HepG2 (cell line): Measurements from ENCODE around the gene ITPR1. TPM values are rescaled to one million over a fixed set of nuclear protein-coding genes. Genes with fewer than 3 reads are reported as not detected.

Experiments used
- ATAC-seq: fragments of 200-7000 bp; cut with Tn5 transposase; 3 replicates; pipeline ENCODE4 v1.9.1; 2020; ENCODE audit warnings: mild to moderate bottlenecking, moderate library complexity
- BruUV-seq: library from RNA; stranded (reverse); fragments of 400-500 nt; replicated peaks from 2 replicates; lab custom pipeline; 2021; lab: Mats Ljungman, UMichigan
- CTCF ChIA-PET: fragments of 300-600 bp; formaldehyde crosslinking; extraction: SDS; loops from one replicate; lab custom pipeline; 2021; ENCODE audit warnings: low total read pairs, inconsistent platforms, low intra/inter-chr PET ratio; lab: Yijun Ruan, JAX
- POLR2A ChIA-PET: fragments of 350-600 bp; sonication (Branson Sonifier 250); formaldehyde crosslinking; loops from one replicate; lab custom pipeline; 2020; ENCODE audit warnings: antibody characterized with exemption, inconsistent platforms; lab: Yijun Ruan, JAX
- DNase-seq: peaks from one replicate; pipeline ENCODE4 v3.0.0-alpha.2; 2015; ENCODE audit warnings: low spot score
- FAIRE-seq: peaks from 3 replicates; lab custom pipeline; 2011; peaks lifted over from hg19 to GRCh38; lab: Jason Lieb, UNC
- H2AFZ ChIP-seq: one replicate; pipeline ENCODE4 v1.6.1; 2011; ENCODE audit warnings: low read length, inconsistent platforms
- H3K27ac ChIP-seq: fragments of 300-600 bp; 3 replicates; pipeline ENCODE4 v1.8.0; 2011; ENCODE audit warnings: mixed run types, mild to moderate bottlenecking, mixed read lengths, low read length, inconsistent platforms; ENCODE audit not compliant: insufficient read depth; ENCODE audit errors: extremely low read length
- H3K27me3 ChIP-seq, 2 experiments: fragments of 200-600 bp in 1 of 2; 2 replicates in 1 of 2; 3 replicates in 1 of 2; pipeline versions ENCODE4 v1.6.0 to v1.8.0; 2011; ENCODE audit warnings: low read length in 2 of 2, mild to moderate bottlenecking in 2 of 2, moderate library complexity in 2 of 2, inconsistent platforms in 1 of 2; ENCODE audit not compliant: insufficient read depth in 2 of 2, control insufficient read depth in 1 of 2
- H3K36me3 ChIP-seq, 2 experiments: fragments of 200-600 bp in 1 of 2; replicated peaks in 1 of 2; 2 replicates in 1 of 2; 3 replicates in 1 of 2; pipeline versions ENCODE4 v1.5.1 to v1.8.0; 2011; ENCODE audit warnings: low read length in 2 of 2, inconsistent platforms in 1 of 2; ENCODE audit not compliant: insufficient read depth in 2 of 2, control insufficient read depth in 1 of 2
- H3K4me1 ChIP-seq: 2 replicates; pipeline ENCODE4 v1.5.1; 2012; ENCODE audit warnings: low read length, inconsistent platforms; ENCODE audit not compliant: insufficient read depth
- H3K4me2 ChIP-seq: 2 replicates; pipeline ENCODE4 v1.6.0; 2011; ENCODE audit warnings: low read depth, low read length, inconsistent platforms
- H3K4me3 ChIP-seq, 3 experiments: fragments of 200-600 bp in 1 of 3; sonication (generic), shearing (Covaris generic) in 1 of 3; replicated peaks in 1 of 3; 2 replicates each; pipeline ENCODE4 v1.5.1; 2011 to 2016; ENCODE audit warnings: low read length in 3 of 3, inconsistent platforms in 2 of 3, low read depth in 2 of 3, mild to moderate bottlenecking in 2 of 3, control low read depth in 1 of 3, mixed read lengths in 1 of 3; ENCODE audit not compliant: insufficient read depth in 1 of 3
- H3K79me2 ChIP-seq: one replicate; pipeline ENCODE4 v1.6.1; 2011; ENCODE audit warnings: low read length, inconsistent platforms; ENCODE audit not compliant: insufficient read depth
- H3K9ac ChIP-seq: 2 replicates; pipeline ENCODE4 v1.6.0; 2011; ENCODE audit warnings: mild to moderate bottlenecking, low read depth, low read length, inconsistent platforms; ENCODE audit not compliant: insufficient read depth
- H3K9me3 ChIP-seq: 2 replicates; pipeline ENCODE4 v1.5.1; 2012; ENCODE audit warnings: mild to moderate bottlenecking, low read length
- H4K20me1 ChIP-seq: 2 replicates; pipeline ENCODE4 v1.6.0; 2011; ENCODE audit warnings: inconsistent platforms, mild to moderate bottlenecking, low read length, moderate library complexity; ENCODE audit not compliant: insufficient read depth
- EEA1 ChIP-seq: sonication (generic); formaldehyde crosslinking; IDR thresholded peaks from 2 replicates; pipeline ENCODE4 v1.5.1; 2020; ENCODE audit warnings: mild to moderate bottlenecking, missing genetic modification reagents, borderline replicate concordance
- GTF2F1 ChIP-seq: fragments of 150-350 bp; IDR thresholded peaks from 2 replicates; pipeline ENCODE4 v1.6.1; 2014; ENCODE audit warnings: low read length
- LCORL ChIP-seq, 2 experiments: fragments of 450-650 bp in 1 of 2; sonication (generic) in 1 of 2; formaldehyde crosslinking in 1 of 2; IDR thresholded peaks; 2 replicates each; pipeline versions ENCODE4 v1.5.0 to v1.6.1; 2017 to 2020; ENCODE audit warnings: antibody characterized with exemption in 1 of 2, missing genetic modification reagents in 1 of 2
- PHB2 ChIP-seq: fragments of 450-650 bp; IDR thresholded peaks from 2 replicates; pipeline ENCODE4 v1.6.1; 2018; ENCODE audit not compliant: partially characterized antibody
- POLR2A ChIP-seq, 2 experiments: IDR thresholded peaks; 2 replicates each; pipeline ENCODE4 v1.6.1; 2011; ENCODE audit warnings: low read depth in 2 of 2, low read length in 2 of 2, mild to moderate bottlenecking in 1 of 2, moderate library complexity in 1 of 2; ENCODE audit not compliant: insufficient read depth in 1 of 2
- SIN3B ChIP-seq: fragments of 150-350 bp; IDR thresholded peaks from 2 replicates; pipeline ENCODE4 v1.6.1; 2014; ENCODE audit warnings: low read length
- ZNF572 ChIP-seq: sonication (generic); formaldehyde crosslinking; IDR thresholded peaks from 2 replicates; pipeline ENCODE4 v1.5.1; 2020; ENCODE audit warnings: mild to moderate bottlenecking, missing genetic modification reagents
- ZNF746 ChIP-seq: sonication (generic); formaldehyde crosslinking; IDR thresholded peaks from 2 replicates; pipeline ENCODE4 v1.8.0; 2022; ENCODE audit warnings: mild to moderate bottlenecking, missing genetic modification reagents
- WGBS: methylation state at CpG from one replicate; pipeline ENCODE4 v1.1.6; 2017; ENCODE audit warnings: low lambda C conversion rate; 5-methylcytosine and 5-hydroxymethylcytosine counted together
- in situ Hi-C: cut with HindIII; loops from 2 replicates; pipeline ENCODE4 v1.10.0; 2017; ENCODE audit warnings: low pct_unique_long_range_greater_than_20kb; ENCODE audit not compliant: extremely low pct_ligation_motif_present
- intact Hi-C: fragments of 100-400 bp; cut with micrococcal nuclease; formaldehyde crosslinking; loops from one replicate; pipeline ENCODE4 v1.10.0; 2022; ENCODE audit not compliant: unreplicated experiment
- polyA plus RNA-seq, 8 experiments: library from polyadenylated mRNA; depleted of rRNA in 3 of 8; stranded (reverse) in 7 of 8; unstranded in 1 of 8; fragments of >200 nt; fragmentation: Illumina TruSeq in 4 of 8; extraction: Trizol in 4 of 8; gene quantifications; 2 replicates each; pipeline versions ENCODE4 v1.2.1 to v1.2.3, GENCODE V29; 2011 to 2016; ENCODE audit warnings: low read depth in 4 of 8, missing spikeins in 1 of 8, mixed read lengths in 1 of 8; ENCODE audit not compliant: insufficient read depth in 1 of 8
- total RNA-seq, 5 experiments: library from RNA; depleted of rRNA; stranded (reverse); fragments of >200 nt; fragmentation: Illumina TruSeq; extraction: Trizol; gene quantifications; 2 replicates each; pipeline ENCODE4 v1.2.3, GENCODE V29; 2016; ENCODE audit warnings: low read depth in 1 of 5
- TF ChIP-seq, protein P1 (sequence below): sonication (generic); formaldehyde crosslinking; IDR thresholded peaks from 2 replicates; pipeline ENCODE4 v1.4.0; 2020; ENCODE audit warnings: missing genetic modification reagents, borderline replicate concordance
- TF ChIP-seq, protein P2 (sequence below): sonication (generic); formaldehyde crosslinking; IDR thresholded peaks from 2 replicates; pipeline ENCODE4 v1.8.0; 2022; ENCODE audit warnings: mild to moderate bottlenecking, missing genetic modification reagents, moderate library complexity

ITPR1 gene
- total and polyA plus RNA-seq, 2 of the 13 experiments (the other 11 are each of a cell fraction or from before 2014, with no cell fraction given), result 10.0 to 11.4 TPM

DNA sequence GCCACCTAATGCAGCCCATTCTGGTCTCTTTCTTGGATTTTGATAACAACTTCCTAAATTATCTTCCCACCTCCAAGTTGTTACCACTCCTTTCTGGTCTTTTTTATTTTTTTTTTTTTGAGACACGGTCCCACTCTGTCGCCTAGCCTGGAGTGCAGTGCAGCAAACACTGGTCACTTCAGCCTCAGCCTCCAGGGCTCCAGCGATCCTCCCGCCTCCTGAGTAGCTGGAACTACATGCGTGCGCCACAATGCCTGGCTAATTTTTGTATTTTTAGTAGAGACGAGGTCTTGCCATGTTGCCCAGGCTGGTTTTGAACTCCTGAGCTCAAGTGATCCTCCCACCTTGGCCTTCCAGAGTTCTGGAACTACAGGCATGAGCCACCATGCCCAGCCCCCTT lies 393.3 kb downstream of the ITPR1 start:
- Histone ChIP-seq H3K27me3 (no peaks in the 10 kb centered on the region), H3K4me1 (peaks cover 11% of the 10 kb centered on the region; the same call in 1 of the 2 replicates), H3K9ac (no peak overlapping the region), H3K4me3 (no peak overlapping the region), H3K27ac (no peak overlapping the region), H2AFZ (no peak overlapping the region), H4K20me1 (no peaks in the 10 kb centered on the region), H3K36me3 (no peaks in the 10 kb centered on the region), H3K79me2 (no peaks in the 10 kb centered on the region), H3K4me2 (no peak overlapping the region), H3K9me3 (no peaks in the 10 kb centered on the region)
- no peak for FAIRE-seq
- no peak for TF ChIP-seq POLR2A (IDR thresholded peaks at IDR 0.05; ENCODE audit: insufficient read depth in 1 of 2, low read depth in 2 of 2, low read length in 2 of 2)
- 73% methylated on average over 7 of the region's 7 CpGs for WGBS
- no peak for DNase-seq
- POLR2A ChIA-PET, result no interaction called here
- no TSS peak for BruUV-seq
- CTCF ChIA-PET, result no interaction called here
- intact Hi-C loops, result no loop called here
- no peak for ATAC-seq
- in situ Hi-C loops, result no loop called here

DNA sequence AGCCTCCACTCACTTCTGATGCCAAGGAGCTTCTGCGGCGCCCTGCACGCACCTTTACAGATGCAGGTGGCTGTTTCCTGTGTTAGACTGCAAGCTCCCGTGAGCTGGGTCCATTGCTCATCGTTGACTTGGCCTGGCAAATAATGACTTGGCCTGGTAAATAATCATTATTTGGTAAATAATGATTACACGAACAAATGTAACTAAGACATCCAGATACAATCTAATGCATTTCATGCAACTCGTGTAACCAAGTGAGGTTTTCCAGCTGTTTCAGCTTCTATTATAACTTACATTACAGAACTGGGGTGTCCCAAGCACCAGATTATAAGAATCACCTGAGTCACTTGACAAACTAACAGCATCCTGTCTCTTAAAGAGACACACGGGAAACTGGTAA lies 394.0 kb downstream of the ITPR1 start:
- Histone ChIP-seq H3K9me3 (no peaks in the 10 kb centered on the region), H3K4me2 (no peak overlapping the region), H3K4me3 (no peak overlapping the region), H3K4me1 (peaks cover 11% of the 10 kb centered on the region; the same call in 1 of the 2 replicates), H4K20me1 (no peaks in the 10 kb centered on the region), H3K27me3 (no peaks in the 10 kb centered on the region), H3K79me2 (no peaks in the 10 kb centered on the region), H3K27ac (no peak overlapping the region), H3K36me3 (no peaks in the 10 kb centered on the region), H2AFZ (no peak overlapping the region), H3K9ac (no peak overlapping the region)
- WGBS, result 30% methylated on average over 8 of the region's 8 CpGs
- no peak for ATAC-seq
- no TSS peak for BruUV-seq
- in situ Hi-C loops, result no loop called here
- POLR2A ChIA-PET, result no interaction called here
- CTCF ChIA-PET, result no interaction called here
- no peak for DNase-seq
- intact Hi-C loops, result no loop called here
- no peak for FAIRE-seq
- TF ChIP-seq, protein P1, sequence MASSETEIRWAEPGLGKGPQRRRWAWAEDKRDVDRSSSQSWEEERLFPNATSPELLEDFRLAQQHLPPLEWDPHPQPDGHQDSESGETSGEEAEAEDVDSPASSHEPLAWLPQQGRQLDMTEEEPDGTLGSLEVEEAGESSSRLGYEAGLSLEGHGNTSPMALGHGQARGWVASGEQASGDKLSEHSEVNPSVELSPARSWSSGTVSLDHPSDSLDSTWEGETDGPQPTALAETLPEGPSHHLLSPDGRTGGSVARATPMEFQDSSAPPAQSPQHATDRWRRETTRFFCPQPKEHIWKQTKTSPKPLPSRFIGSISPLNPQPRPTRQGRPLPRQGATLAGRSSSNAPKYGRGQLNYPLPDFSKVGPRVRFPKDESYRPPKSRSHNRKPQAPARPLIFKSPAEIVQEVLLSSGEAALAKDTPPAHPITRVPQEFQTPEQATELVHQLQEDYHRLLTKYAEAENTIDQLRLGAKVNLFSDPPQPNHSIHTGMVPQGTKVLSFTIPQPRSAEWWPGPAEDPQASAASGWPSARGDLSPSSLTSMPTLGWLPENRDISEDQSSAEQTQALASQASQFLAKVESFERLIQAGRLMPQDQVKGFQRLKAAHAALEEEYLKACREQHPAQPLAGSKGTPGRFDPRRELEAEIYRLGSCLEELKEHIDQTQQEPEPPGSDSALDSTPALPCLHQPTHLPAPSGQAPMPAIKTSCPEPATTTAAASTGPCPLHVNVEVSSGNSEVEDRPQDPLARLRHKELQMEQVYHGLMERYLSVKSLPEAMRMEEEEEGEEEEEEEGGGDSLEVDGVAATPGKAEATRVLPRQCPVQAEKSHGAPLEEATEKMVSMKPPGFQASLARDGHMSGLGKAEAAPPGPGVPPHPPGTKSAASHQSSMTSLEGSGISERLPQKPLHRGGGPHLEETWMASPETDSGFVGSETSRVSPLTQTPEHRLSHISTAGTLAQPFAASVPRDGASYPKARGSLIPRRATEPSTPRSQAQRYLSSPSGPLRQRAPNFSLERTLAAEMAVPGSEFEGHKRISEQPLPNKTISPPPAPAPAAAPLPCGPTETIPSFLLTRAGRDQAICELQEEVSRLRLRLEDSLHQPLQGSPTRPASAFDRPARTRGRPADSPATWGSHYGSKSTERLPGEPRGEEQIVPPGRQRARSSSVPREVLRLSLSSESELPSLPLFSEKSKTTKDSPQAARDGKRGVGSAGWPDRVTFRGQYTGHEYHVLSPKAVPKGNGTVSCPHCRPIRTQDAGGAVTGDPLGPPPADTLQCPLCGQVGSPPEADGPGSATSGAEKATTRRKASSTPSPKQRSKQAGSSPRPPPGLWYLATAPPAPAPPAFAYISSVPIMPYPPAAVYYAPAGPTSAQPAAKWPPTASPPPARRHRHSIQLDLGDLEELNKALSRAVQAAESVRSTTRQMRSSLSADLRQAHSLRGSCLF (CRISPR knock-in tag), result no peak
- TF ChIP-seq ZNF572 (CRISPR knock-in tag) (no peak), LCORL (IDR thresholded peaks at IDR 0.05) (no peak), LCORL (CRISPR knock-in tag; IDR thresholded peaks at IDR 0.05) (no peak), PHB2 (no peak), ZNF746 (CRISPR knock-in tag) (no peak), GTF2F1 (no peak), EEA1 (no peak), SIN3B (no peak)
- TF ChIP-seq, protein P2, sequence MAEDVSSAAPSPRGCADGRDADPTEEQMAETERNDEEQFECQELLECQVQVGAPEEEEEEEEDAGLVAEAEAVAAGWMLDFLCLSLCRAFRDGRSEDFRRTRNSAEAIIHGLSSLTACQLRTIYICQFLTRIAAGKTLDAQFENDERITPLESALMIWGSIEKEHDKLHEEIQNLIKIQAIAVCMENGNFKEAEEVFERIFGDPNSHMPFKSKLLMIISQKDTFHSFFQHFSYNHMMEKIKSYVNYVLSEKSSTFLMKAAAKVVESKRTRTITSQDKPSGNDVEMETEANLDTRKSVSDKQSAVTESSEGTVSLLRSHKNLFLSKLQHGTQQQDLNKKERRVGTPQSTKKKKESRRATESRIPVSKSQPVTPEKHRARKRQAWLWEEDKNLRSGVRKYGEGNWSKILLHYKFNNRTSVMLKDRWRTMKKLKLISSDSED (CRISPR knock-in tag), result no peak
